CMK (cell line): ENCODE measurements around the gene GCA.

Experiments
- DNase-seq: peaks from one replicate; pipeline ENCODE4 v3.0.0-alpha.2; 2010; ENCODE audit warnings: low read depth

Gene GCA, protein sequence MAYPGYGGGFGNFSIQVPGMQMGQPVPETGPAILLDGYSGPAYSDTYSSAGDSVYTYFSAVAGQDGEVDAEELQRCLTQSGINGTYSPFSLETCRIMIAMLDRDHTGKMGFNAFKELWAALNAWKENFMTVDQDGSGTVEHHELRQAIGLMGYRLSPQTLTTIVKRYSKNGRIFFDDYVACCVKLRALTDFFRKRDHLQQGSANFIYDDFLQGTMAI

DNA sequence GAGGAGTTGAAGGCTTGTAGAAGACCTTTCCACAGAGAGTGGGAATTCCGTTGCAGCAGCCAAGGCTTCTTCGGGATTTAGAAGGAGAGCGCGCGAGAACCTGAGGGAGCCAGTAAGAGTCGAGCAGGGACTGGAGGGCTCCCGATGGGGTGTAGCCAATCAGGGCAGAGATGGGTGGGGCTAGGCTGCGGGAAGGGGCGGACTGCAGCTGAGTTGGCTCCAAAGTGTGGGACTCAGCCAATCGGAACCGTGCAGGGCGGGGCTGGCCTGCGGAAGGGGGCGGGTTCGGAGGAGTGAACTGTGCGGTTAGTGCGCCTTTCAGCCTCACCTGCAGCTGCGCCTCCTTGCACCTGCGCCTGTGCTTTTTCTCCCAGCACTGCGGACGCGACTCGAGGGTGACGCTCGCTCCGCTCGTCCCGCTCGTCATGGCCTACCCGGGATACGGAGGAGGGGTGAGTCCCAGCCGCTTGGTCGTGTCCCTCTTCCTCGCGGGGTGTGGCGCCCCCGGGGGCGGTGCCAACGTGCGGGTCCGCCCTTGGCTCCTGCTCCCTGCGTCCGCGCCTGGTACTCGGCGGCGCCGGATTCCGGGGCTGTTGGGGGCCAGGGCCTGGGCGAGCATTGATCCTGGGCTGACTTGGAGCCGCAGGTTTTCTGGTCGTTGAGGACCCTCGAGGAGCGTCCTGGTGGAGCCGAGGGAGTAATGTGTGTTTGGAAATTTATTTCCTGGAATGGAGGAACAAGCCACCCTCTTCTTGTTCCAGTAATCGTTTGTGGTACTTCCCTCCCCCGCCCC lies at the start of gene GCA:
Gene GCA (plus strand): TSS at position 309 of the 793 bp plus-strand sequence. CDS start 117 bp downstream, at position 426.
- DNase-seq = peak; percentile 66

DNA sequence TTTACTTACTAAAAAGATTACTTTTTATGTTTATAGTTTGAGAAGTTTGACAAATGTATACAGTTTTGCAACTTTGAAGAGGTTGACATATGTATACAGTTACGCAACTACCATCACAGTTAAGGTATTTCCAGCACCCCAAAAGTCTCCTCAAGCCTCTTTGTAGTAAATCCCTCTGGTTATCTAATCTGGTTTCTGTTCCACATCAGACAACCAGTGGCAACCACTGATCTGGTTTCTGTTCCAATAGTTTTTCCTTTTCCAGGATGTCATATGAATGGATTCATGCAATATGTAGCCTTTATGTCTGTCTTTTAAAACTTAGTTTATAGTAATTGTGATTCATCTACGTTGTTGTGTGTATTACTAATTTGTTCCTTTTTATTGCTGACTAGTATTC lies 48.9 kb upstream of the GCA start:
- no peak for DNase-seq

DNA sequence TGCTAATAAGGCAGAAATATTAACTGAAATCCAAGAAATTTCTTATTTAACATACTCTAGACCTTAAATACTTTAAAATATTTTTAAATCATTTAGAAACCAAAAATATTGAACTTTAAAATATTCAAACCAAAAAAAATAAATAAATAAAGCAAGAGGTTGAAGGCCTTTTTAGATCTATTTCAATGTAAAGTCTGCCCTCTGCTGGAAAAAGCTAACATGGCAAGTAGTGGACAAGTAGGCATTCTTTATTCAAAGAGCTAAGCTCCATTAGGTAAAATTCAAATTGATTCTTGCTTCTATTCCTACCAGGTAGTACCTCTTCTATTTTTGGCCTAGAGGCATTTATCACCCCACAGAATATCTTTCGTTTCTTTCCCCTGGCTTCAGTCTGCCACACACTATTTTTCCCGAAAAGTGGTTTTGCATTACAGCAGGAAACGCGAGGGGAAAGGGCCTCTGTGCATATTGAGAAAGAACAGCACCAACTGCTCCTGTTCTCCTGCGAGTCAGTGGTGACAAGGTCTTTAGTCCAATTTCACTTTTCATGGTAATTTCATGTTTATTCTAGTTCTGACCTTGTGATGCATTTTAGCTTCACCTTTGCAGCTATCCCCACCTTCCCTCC lies 45.9 kb upstream of the GCA start:
- DNase-seq = no peak

DNA sequence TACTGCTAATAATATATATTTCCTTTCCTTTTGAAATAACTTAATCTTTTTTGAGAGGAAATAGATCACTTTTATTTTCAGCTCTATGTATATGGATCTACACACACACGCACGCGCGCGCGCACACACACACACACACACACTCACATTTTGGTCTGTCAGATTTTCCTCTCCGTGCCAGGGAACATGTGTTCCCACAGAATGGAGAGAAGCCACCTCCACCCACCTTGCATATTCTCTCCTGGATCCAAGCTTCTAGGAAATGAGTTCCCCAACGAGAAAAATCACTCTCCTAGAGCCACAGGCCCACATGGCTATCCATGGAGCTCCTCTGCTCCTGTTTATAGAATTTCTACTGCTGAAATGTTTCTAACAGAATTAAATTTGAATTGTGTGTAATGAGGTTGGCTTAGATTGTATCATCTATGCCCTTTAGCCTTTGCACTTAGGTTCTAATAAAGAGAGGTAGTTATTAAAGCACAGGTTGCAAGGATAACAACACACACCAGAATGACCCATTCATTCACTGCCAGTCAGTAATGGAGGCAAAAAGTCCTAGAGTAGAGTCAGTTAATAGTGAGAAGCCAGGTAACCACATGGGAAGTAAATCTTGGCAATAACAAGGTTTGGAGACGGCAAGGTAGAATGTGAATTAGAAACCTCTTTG lies 45.1 kb upstream of the GCA start:
- DNase-seq = no peak

DNA sequence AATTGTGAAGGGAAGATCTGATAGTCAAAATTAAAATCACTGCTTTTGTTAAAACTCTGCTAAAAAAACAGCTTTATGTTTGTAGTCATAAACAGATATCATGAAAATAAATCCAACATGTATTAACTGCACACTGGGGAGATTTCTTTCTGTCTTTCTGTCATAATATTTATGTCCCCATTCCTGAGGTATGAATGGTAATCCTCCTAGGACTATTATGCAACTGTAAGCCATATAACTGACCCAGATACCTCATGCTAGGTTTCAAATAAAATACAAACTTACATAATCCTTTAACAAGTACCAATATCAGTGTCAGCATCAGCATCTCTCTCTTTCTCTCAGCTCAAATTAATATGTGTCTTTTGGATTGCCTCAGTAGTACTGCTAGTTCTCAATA lies 43.7 kb upstream of the GCA start:
- DNase-seq = no peak

DNA sequence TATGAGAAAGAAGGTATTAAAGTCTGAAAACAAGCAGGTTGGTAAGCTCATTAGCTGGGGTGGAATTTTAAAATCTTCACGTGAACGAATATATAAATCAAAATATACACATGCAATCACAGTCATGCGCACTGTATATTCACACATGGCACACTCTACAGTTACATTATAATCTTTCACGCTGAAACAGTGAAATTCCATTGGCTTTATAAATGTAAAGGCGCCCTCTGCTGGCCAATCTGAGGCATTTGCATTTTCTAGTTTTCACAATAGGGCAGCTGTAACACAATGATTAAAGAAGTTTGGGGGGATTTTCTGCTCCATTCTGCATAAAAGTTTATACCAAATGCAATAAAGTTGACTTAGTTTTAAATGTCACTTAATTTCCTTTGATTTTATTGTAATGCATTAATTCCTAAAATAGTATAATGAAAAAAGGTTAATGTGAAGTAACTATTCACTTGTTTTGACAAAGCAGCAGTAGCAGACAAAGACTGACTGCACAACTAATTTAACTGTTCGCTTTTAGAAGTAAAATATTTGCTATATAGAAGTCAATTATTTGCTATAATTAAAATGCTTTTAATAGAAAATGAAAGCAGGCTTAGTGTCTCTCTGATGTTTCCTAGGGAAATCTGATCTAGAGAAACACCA lies 42.7 kb upstream of the GCA start:
- no peak for DNase-seq

DNA sequence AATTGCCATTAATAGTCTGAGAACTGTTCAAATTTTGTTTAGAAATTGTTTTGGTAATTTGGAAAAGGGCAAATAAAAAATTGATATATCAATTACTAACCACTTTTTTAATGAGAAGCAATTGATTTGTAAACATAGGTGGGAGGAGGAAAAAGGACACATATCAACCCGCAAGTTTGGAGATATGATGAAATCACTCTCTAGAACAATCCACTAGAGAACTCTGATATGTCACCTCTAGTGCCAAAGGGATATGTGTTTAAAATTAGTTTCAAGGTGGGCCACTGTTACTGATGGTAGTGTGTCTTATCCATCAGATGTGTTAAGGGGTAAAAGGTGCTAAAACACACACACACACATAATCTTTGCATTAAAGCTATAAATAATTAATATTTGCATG lies 42.1 kb upstream of the GCA start:
- DNase-seq = no peak

DNA sequence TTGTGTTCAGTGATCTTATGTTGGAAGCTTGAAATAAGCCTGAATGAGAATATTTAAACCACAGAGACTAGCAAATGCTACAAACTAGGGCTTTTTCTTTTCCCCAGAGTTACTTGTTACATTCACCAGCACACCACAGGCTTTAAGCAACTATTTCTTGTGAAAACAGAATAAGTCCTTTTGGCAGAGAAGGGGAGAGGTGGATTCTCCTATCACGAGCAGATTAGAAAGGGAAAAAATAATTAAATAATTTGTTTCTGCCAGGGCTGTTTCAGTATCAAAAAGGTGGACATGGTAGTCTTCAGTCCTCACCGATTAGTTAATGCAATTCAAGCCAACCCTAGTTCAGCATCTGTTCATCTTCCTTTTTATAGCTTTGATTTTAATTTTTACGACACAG lies 38.0 kb upstream of the GCA start:
- DNase-seq = no peak

DNA sequence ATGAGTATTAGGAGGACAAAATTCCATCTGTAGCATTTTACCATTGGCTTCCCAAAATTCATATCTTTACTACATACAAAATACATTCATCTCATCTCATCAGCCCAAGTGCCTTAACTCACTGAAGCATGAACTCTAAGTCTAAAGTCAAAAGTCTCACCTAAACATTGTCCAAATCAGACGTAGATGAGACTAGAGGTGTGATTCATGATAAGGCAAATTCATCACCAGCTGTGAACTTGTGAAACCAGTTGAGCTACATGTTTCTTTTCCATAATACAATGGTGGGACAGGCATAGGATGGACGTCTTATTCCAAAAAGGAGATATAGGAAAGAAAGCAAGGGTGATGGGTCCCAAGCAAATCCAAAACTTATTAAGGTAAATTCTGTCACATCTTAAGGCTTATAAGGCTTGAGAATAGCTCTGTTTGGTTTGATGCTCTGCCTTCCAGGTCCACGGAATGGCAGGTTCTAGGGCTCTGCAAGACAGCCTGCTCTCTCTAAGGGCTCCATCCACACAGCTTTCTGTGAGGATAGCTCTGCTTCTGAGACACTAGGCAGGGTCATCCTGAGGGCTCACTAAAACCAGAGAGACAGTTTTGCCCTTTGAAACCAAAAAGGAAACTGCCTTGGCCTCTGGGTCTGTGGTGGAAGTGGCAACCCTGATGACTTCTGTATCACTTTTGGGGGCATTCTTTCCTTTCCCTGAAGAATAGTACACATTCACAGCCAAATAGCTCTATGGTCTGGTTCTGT lies 35.0 kb upstream of the GCA start:
- no peak for DNase-seq

DNA sequence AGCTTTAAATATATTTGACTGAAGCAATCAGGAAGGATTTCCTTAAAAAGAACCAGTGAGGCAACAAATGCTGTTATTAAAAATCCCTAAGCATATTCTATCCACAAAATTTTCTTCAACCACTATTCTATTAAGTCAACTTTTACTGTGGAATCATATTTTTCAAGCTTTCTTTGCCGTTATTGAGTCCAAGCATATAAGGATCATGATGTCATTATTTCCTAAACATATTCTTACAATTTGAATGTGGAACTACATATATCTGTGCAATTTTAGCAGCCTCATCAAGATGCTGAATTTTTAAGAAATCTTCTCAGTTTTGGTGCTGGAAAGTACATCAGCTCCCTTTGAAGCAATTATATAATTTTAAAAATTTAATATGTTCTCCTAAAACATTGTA lies 31.1 kb upstream of the GCA start:
- no peak for DNase-seq

DNA sequence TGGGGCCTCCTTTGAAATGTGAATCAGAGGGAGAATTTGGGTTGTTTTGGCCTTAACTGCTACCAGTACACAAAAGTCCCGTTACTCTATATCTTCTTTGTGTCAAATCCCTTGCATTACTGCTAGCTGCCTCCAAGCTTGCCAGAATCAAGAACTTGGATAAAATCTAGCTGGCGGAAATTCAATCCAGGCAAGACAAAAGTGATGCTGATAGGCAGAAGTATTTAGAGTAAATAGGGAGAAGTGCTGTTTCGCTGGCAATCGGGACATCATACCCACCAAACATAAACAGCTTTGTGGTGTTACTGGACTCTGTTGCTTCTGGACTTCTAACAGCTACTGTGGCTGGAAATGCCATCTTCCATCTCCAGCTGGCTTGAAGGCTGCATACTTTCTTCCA lies 28.0 kb upstream of the GCA start:
- DNase-seq = no peak

DNA sequence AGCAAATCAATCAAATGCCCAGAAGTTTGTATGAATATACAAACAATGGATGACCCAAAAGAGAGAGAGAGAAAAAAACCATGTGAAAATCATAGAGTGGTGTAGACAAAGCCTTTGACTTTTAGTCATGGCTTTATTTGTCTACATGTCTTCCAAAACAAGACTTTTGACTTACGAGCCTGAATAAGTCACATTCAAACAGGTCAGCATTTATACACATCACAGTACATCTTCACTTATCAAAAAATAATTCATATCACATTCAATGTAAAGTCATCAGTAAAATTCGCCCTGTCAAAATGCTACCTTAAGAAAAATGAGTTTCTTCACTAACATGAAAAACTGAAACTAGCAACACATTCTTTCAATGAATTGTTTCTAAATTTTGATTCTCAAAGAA lies 27.3 kb upstream of the GCA start:
- DNase-seq = no peak

DNA sequence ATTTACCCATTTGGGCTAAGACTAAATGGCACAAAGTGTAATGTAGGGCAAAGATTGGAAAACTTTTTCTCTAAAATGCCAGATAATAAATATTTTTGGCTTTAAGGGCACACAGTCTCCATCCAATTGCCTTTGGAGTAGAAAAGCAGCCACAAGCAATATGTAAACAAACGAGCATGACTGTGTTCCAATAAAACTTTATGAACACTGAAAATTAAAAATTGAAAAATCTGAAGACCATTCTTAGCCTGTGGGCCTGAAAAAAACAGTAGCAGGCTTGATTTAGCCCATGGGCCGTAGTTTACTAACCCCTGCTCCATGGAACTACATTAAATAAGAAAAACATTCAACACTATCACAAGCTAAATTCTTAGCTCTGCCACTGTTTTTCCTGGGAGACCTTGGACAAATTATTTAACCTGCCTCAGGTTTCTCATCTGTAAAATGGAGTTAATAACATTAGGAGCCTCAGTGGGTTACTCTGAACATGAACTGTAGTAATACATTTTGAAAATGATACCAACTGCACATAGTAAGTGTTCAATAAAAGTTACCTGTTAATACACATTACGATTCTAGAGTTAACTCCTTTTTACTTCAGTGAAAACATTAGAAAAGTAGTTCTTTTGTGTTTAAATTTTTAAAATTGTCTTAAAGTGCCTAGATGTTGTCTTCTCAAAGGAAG lies 26.7 kb upstream of the GCA start:
- DNase-seq = no peak

DNA sequence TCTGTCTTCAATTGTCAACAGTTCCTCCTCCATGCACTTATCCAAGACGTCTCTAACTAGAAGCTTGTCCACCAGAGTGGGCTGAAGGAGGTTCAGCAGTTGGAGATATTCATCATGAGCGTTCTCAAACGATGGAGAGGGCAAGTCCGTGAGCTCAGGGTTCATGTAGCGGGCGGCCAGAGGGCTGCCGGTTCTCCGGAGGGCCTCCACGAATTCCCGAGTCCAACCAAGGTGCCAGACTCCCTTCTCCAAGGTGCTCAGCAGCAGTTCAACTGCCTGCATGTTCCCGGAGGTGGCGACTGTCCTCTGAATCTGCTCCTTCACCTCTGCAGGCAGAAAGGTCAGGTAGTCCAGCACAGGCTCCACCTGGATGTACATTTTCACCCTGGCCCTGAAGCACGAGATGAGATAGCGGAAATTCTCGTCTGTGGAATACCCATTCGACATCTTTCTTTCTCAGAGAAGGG lies 26.0 kb upstream of the GCA start:
- no peak for DNase-seq

DNA sequence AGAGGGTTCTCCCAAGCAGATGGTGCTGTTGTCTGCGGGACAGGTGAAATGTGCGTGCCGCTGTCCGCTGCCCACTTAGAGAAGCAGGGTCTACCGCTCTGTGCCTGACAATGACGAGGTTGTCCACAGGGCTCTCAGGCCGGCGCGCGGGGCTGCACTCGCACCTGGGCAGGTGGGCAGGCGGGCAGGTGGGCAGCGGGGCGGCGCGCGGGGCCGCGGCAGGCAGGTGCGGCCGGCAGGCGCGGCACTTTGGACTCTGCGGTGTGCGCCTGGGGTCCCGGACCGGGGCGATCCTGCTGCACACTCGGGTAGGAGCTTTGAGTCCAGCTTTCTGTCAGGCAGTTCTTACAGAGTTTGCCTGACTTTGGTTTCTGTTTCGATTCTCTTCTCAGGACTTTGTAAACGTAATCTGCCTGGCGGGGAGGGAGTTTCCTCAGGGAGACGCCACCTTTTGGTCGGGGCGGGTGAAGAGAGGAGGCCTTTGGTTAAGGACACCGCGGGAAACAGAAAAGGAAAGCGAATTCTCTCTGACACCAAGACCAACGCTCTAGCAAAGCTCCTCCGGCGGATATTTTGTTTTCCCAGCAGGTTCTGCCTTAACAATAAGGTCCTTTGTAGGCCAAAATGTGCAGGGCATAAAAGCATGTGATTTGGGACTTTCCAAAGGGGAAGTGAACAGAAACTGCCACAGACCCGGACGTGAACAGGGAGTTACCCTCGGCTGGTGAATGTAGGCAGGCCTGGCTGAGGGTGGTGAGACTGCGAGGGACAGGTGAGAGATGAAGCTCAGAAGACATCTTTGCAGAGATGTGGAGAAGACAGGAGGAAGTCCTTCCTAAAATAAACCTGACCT lies 25.4 kb upstream of the GCA start, which contains the start of gene IFIH1:
Gene IFIH1 (minus strand): TSS at position 357 of the 853 bp plus-strand sequence. CDS start 377 bp downstream, outside the sequence.
- peak; percentile 8 for DNase-seq

DNA sequence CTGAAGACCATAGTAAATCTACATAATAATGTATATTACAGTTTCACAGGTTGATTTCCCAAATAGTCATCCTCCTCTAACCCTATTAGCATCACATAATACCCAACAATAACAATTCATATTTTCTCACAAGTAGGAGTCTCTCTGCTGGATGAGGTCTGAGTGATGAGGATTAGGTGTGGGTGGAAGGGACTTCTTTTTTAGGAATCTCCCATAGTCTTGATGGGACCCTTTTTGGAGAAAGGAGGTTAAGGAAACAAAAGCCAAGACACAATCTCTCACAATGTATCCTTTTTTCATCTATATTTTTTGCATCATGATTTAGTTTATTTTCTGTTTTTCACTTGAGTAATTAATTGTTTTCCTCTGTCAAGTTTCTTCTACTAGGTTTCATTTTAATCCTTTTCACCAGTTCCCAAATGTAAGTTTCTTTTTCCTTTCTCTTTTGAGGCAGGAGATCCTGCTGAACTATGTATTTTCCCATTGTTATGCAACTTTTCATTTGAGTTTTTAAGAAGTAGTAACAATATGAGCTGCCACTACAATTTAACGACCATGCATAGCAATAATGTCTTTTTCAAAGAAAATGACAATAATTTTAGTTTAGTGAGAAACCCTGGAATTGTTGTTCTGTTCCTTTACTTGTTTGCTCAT lies 22.9 kb upstream of the GCA start:
- no peak for DNase-seq

DNA sequence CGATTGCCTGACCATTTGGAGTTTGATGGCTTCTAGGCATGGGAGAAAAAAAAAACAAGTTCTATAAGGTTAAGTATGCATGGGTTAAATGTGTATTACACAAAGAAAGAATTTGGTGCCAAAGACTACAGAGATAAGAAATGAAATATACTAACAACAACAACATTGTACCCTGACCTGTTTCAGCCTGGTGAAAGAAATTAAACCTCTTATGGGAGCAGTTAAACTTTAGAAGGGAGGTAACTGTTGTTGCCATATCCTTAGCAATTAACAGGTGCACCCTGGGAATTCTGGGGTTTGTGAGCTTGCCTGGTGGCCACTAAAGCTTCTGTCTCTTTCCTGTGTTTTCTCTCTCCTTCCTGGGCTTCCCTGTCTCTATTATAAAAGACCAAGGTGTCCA lies 19.0 kb upstream of the GCA start:
- DNase-seq = no peak

DNA sequence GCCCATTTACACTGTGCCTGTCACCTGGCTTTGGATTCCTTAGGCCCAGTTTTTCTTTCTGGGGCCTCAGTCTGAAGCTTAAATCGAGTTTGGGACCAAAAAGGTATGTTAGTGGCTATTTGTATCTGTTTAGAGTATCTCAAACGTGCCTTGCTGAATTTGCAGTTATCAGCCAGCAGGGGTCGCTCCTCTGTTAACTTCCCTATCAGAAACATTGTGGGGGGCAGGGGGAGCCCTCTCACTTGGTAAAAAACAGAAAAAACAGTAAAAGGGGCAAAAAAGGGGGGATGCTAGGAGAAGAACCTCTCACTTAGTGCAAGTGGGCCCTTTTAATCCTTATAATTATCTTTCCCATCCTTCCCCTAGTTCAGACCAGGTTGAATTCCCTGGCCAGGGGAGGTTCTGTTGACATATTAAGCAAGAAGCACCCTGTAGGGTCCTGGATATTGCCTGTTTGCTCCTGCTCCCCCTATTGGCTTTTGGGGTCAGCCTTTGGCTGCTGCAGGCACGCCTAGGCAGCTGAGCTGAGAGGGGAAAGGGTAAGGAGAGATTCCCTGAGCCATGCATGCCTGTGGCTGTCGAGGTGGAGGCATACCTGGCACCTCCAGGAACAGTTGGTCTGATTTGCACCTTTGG lies 16.7 kb upstream of the GCA start:
- DNase-seq = no peak

DNA sequence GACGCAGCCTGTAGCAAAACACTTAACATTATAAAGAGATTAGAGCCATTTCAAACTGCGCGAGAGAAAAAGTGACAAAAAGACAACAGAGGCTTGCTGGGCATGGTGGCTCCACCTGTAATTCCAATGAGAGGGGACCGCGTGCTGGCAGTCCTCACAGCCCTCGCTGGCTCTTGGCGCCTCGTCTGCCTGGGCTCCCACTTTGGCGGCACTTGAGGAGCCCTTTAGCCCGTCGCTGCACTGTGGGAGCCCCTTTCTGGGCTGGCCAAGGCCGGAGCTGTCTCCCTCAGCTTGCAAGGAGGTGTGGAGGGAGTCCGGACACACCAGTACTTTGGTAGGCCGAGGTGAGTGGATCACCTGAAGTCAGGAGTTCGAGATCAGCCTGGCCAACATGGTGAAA lies 16.1 kb upstream of the GCA start:
- no peak for DNase-seq
